PC-3 (cell line): ENCODE data around the gene PIGK.

Source experiments
- CTCF ChIP-seq: fragments of 300-600 bp; sonication (generic); conservative IDR thresholded peaks from 2 replicates; pipeline ENCODE4 v1.5.1; 2017; ENCODE audit warnings: antibody characterized with exemption, low read depth, mild to moderate bottlenecking, low read length
- EZH2phosphoT487 ChIP-seq: fragments of 300-600 bp; sonication (generic); IDR thresholded peaks from 2 replicates; pipeline ENCODE4 v1.6.1; 2018; ENCODE audit warnings: mild to moderate bottlenecking, antibody characterized with exemption, low read length, borderline replicate concordance

DNA sequence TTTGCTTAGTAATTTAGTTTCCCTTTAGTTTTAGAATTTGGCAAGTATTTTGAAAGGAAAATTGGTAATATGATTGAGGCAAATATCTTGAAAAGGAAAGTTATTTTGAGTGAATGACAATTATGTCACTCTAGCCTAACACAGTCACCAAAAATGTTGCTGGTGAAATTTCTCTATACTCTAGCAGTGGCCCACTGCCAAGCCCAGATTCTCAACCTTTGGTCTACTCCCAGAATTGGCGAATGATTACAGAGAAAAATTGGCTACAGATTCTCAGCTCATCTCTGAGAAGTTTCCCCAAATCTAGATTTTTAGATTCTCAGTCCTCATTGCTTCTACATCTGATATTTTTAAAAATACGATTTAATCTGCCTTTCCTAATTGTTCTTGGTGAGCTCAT is 84.9 kb downstream of the PIGK start:
- no peak for TF ChIP-seq CTCF
- TF ChIP-seq EZH2phosphoT487 = no peak
